Nephron progenitor cell (in vitro differentiated cells): ENCODE results near the gene IL33.

ENCODE experiments used
- DNase-seq: peaks from one replicate; pipeline ENCODE4 v3.0.0; 2021
- H3K27ac Mint-ChIP-seq: 2 replicates; pipeline ENCODE4 v1.8.0; 2021; ENCODE audit warnings: mild to moderate bottlenecking, moderate library complexity, mixed read lengths
- H3K27me3 Mint-ChIP-seq: 2 replicates; pipeline ENCODE4 v1.8.0; 2021; ENCODE audit warnings: mild to moderate bottlenecking, low read depth, mixed read lengths; ENCODE audit not compliant: poor library complexity
- H3K36me3 Mint-ChIP-seq: 2 replicates; pipeline ENCODE4 v1.8.0; 2021; ENCODE audit warnings: low read depth, mixed read lengths
- H3K4me1 Mint-ChIP-seq: 2 replicates; pipeline ENCODE4 v1.8.0; 2021; ENCODE audit warnings: mixed read lengths
- H3K4me3 Mint-ChIP-seq: 2 replicates; pipeline ENCODE4 v1.8.0; 2021; ENCODE audit warnings: mild to moderate bottlenecking, moderate library complexity, mixed read lengths
- H3K9me3 Mint-ChIP-seq: 2 replicates; pipeline ENCODE4 v1.8.0; 2021; ENCODE audit warnings: mild to moderate bottlenecking, moderate library complexity, mixed read lengths
- CTCF ChIP-seq: fragments of 200-600 bp; sonication (generic); IDR thresholded peaks from 2 replicates; pipeline ENCODE4 v1.5.0; 2021; ENCODE audit warnings: antibody characterized with exemption

IL33 gene

DNA sequence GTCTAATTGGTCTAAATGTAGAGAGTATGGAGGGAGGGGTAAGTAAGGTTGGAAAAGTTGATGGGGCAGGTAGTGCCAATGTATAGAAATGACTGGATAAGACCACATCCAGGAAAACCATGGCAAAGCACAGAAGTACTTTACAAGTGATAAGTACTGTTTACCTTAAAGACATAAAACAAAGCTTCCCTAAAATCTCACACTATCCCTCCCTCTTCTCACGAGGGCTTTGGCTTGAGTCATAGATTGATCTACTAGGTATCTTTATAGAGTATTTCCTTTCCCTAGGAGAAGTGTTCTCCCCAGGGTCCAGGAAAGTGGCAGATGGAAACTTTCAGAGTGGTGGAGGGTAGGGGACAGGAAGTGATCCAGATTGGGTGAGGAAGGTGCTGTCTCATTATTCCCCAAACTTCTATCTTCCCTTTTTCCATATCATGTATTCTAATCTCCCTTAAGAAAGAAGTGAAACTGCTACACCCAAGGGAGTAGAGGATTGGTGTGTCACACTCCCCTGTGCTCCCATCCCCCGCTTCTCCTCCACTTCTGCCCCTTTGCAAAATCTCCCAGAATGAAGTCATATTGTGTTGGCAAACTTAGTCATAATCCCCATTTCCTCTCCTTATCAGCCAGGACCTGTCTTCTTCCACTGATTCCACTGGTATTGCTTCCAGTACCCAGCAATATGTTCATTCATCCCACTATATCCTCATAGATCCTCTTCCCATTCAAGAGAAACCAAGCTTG is 14.6 kb downstream of the IL33 start:
- H3K27ac Mint-ChIP-seq: no peak overlapping the region
- H3K27me3 Mint-ChIP-seq: peaks cover 3% of the 10 kb centered on the region
- H3K4me1 Mint-ChIP-seq: no peaks in the 10 kb centered on the region
- no peak overlapping the region for H3K4me3 Mint-ChIP-seq
- no peaks in the 10 kb centered on the region for H3K36me3 Mint-ChIP-seq
- H3K9me3 Mint-ChIP-seq: no peaks in the 10 kb centered on the region
- no peak for DNase-seq
- no peak for TF ChIP-seq CTCF

- no peak for DNase-seq
- Mint-ChIP-seq H3K27me3 (no peaks in the 10 kb centered on the region), H3K4me3 (no peak overlapping the region), H3K4me1 (no peaks in the 10 kb centered on the region), H3K9me3 (no peaks in the 10 kb centered on the region), H3K36me3 (no peaks in the 10 kb centered on the region), H3K27ac (no peak overlapping the region)
- TF ChIP-seq CTCF: no peak
Measured at GRCh38 chr9:6232336-6232945, 16.8 kb downstream of the IL33 start.

DNA sequence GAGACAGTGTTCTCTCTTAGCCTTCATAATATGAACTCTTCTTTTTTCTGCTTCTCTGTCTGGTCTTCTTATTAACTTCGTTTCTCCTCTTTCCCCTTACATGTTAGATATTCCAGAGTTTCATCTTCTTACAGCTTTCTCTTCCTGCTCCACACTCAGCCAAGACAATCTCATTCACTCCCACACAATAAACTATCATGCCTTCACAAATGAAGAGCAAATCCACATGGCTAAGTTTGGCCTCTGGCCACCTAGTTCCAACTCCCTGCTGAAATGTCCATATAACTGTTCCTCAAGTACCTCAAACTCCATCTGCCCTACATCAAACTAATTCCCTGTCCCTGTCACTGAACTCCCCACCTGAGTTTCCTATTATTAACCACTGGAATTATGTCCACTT is 18.4 kb downstream of the IL33 start:
- DNase-seq: no peak
- Mint-ChIP-seq H3K4me3 (no peak overlapping the region), H3K9me3 (no peaks in the 10 kb centered on the region), H3K27ac (no peak overlapping the region), H3K27me3 (no peaks in the 10 kb centered on the region), H3K4me1 (no peaks in the 10 kb centered on the region), H3K36me3 (no peaks in the 10 kb centered on the region)
- TF ChIP-seq CTCF: no peak

DNA sequence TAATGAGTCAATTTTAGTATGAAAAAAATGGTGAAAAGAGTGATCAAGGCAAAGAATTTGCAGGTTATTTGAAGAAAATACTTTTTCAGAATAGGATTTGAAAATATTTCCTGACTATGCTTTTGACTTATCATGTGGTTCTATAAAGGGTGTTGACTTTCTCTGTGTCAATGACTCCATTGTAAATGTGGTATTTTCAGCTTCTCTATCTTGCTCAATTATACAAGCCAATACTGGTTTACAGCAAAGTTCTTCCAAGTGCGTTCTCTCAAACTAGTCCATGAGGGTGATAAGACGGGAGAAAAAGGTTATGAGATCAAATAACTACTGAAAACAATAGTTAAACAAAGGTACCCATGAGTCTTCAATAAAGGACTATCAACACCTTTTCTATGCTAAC is 21.7 kb downstream of the IL33 start:
- H3K9me3 Mint-ChIP-seq: peaks cover 4% of the 10 kb centered on the region
- no peaks in the 10 kb centered on the region for H3K27me3 Mint-ChIP-seq
- H3K27ac Mint-ChIP-seq: no peak overlapping the region
- TF ChIP-seq CTCF: no peak
- H3K36me3 Mint-ChIP-seq: no peaks in the 10 kb centered on the region
- DNase-seq: no peak
- H3K4me1 Mint-ChIP-seq: no peaks in the 10 kb centered on the region
- no peak overlapping the region for H3K4me3 Mint-ChIP-seq

DNA sequence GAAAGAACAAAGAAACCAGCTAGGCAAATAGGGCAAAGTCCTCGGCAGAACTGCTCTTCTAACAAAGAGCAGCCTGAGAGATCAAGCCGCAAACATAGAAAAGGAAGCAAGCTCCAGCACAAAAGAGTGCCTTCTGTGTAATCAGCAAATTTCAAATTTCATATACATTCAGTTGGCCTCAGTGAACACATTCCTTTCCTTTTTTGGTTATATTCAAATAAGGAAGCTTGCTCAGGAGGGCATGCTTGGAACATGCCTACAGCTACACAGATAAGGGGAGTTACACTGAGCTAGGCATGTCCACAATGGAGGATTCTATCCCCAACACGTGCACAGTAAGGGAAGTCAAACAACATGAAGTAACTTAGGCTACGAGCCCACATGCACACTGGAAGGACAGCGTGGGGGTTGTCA is 23.4 kb downstream of the IL33 start:
- DNase-seq: no peak
- no peak for TF ChIP-seq CTCF
- Mint-ChIP-seq H3K4me1 (no peaks in the 10 kb centered on the region), H3K27ac (no peak overlapping the region), H3K9me3 (peaks cover 4% of the 10 kb centered on the region), H3K36me3 (no peaks in the 10 kb centered on the region), H3K27me3 (no peaks in the 10 kb centered on the region), H3K4me3 (no peak overlapping the region)

GRCh38 chr9:6239694-6240093 is 24.1 kb downstream of the IL33 start:
- H3K36me3 Mint-ChIP-seq: no peaks in the 10 kb centered on the region

More at GRCh38 chr9:6239694-6240093, 24.1 kb downstream of the IL33 start:
- TF ChIP-seq CTCF: no peak
- no peak for DNase-seq
- Mint-ChIP-seq H3K4me1 (no peaks in the 10 kb centered on the region), H3K9me3 (peaks cover 4% of the 10 kb centered on the region), H3K27ac (no peak overlapping the region), H3K27me3 (no peaks in the 10 kb centered on the region), H3K4me3 (no peak overlapping the region)
